K562 (cell line): ENCODE data around the gene ZC3H6. TPM values are rescaled to one million over a fixed set of nuclear protein-coding genes. Genes with fewer than 3 reads are reported as not detected.

Source experiments
- ATF3 ChIP-seq, 2 experiments: fragments of 450-650 bp in 1 of 2; sonication (generic) in 1 of 2; formaldehyde crosslinking in 1 of 2; IDR thresholded peaks in 1 of 2; conservative IDR thresholded peaks in 1 of 2; 2 replicates each; pipeline versions ENCODE4 v1.6.1 to v1.8.1; 2016 to 2023; ENCODE audit warnings: mild to moderate bottlenecking in 2 of 2, moderate library complexity in 2 of 2, inconsistent platforms in 1 of 2, missing genetic modification reagents in 1 of 2
- ATF6 ChIP-seq: sonication (generic); formaldehyde crosslinking; IDR thresholded peaks from 2 replicates; pipeline ENCODE4 v1.4.0; 2020; ENCODE audit warnings: mild to moderate bottlenecking, missing genetic modification reagents
- BCL6 ChIP-seq: fragments of 250-450 bp; sonication (Bioruptor Pico); IDR thresholded peaks from 2 replicates; pipeline ENCODE4 v1.4.0; 2020
- CBX2 ChIP-seq: fragments of 200-600 bp; sonication (generic); IDR thresholded peaks from one replicate; pipeline ENCODE4 v1.6.1; 2012; ENCODE audit warnings: mild to moderate bottlenecking, low read length, inconsistent platforms; ENCODE audit not compliant: insufficient read depth, poor library complexity, severe bottlenecking
- CHD4 ChIP-seq: fragments of 200-600 bp; sonication (generic); IDR thresholded peaks from 3 replicates; pipeline ENCODE4 v1.6.1; 2012; ENCODE audit warnings: low read depth, mild to moderate bottlenecking, mixed read lengths, low read length, inconsistent platforms; ENCODE audit not compliant: insufficient read depth, insufficient replicate concordance, poor library complexity, severe bottlenecking
- CLOCK ChIP-seq: fragments of 250-450 bp; sonication (Bioruptor Pico); IDR thresholded peaks from 2 replicates; pipeline ENCODE4 v1.4.0; 2020; ENCODE audit warnings: mild to moderate bottlenecking, moderate library complexity, borderline replicate concordance
- E2F6 ChIP-seq, 2 experiments: IDR thresholded peaks; 2 replicates each; pipeline ENCODE4 v1.6.1; 2011; ENCODE audit warnings: borderline replicate concordance in 1 of 2, control low read depth in 1 of 2, low read depth in 1 of 2, low read length in 1 of 2, mild to moderate bottlenecking in 1 of 2, mixed read lengths in 1 of 2, moderate library complexity in 1 of 2; ENCODE audit not compliant: insufficient read depth in 1 of 2, insufficient read length in 1 of 2, poor library complexity in 1 of 2, severe bottlenecking in 1 of 2; ENCODE audit errors: extremely low read depth in 1 of 2
- EHMT2 ChIP-seq: fragments of 450-650 bp; IDR thresholded peaks from 2 replicates; pipeline ENCODE4 v1.6.1; 2018; ENCODE audit warnings: antibody characterized with exemption
- GTF2F1 ChIP-seq: IDR thresholded peaks from 2 replicates; pipeline ENCODE4 v1.6.1; 2011; ENCODE audit warnings: low read depth, low read length, improper control_type of control experiment
- HMGN3 ChIP-seq: IDR thresholded peaks from 2 replicates; pipeline ENCODE4 v1.6.1; 2011; ENCODE audit warnings: borderline replicate concordance, low read depth, mild to moderate bottlenecking, mixed read lengths, low read length; ENCODE audit not compliant: insufficient read length; ENCODE audit errors: extremely low read depth
- LEF1 ChIP-seq: fragments of 450-650 bp; IDR thresholded peaks from 2 replicates; pipeline ENCODE4 v1.6.1; 2016; ENCODE audit warnings: mild to moderate bottlenecking
- PRMT5 ChIP-seq: sonication (generic); formaldehyde crosslinking; IDR thresholded peaks from 2 replicates; pipeline ENCODE4 v1.5.0; 2020; ENCODE audit warnings: missing genetic modification reagents
- PTRF ChIP-seq: fragments of 450-650 bp; IDR thresholded peaks from 2 replicates; pipeline ENCODE4 v1.6.1; 2016; ENCODE audit warnings: mild to moderate bottlenecking, missing genetic modification characterization, missing compliant biosample characterization
- RBFOX2 ChIP-seq: fragments of 200-400 bp; formaldehyde crosslinking; IDR thresholded peaks from 2 replicates; pipeline ENCODE4 v1.6.1; 2017; ENCODE audit warnings: low read depth, mild to moderate bottlenecking, low read length, moderate library complexity
- SAP30 ChIP-seq: fragments of 200-600 bp; sonication (generic); IDR thresholded peaks from 2 replicates; pipeline ENCODE4 v1.6.1; 2012; ENCODE audit warnings: borderline replicate concordance, low read depth, mild to moderate bottlenecking, moderate library complexity, low read length, control low read depth, inconsistent platforms; ENCODE audit not compliant: insufficient read depth, poor library complexity, severe bottlenecking
- SP1 ChIP-seq: sonication (generic); formaldehyde crosslinking; IDR thresholded peaks from 2 replicates; pipeline ENCODE4 v1.8.1; 2022; ENCODE audit warnings: mild to moderate bottlenecking, missing genetic modification reagents
- STAT5A ChIP-seq: IDR thresholded peaks from 2 replicates; pipeline ENCODE4 v1.6.1; 2012; ENCODE audit warnings: low read length, inconsistent platforms, borderline replicate concordance
- TAF15 ChIP-seq: fragments of 200-400 bp; formaldehyde crosslinking; IDR thresholded peaks from 2 replicates; pipeline ENCODE4 v1.6.1; 2017; ENCODE audit warnings: mild to moderate bottlenecking, low read depth, low read length, moderate library complexity
- XRCC4 ChIP-seq: IDR thresholded peaks from one replicate; pipeline ENCODE4 v1.6.1; 2011; ENCODE audit not compliant: insufficient read depth, insufficient read length; ENCODE audit errors: extremely low read depth
- XRCC5 ChIP-seq: fragments of 200-400 bp; formaldehyde crosslinking; IDR thresholded peaks from 2 replicates; pipeline ENCODE4 v1.6.1; 2017; ENCODE audit warnings: low read depth, mild to moderate bottlenecking, low read length
- ZNF133 ChIP-seq: fragments of 250-450 bp; sonication (Bioruptor Pico); IDR thresholded peaks from 2 replicates; pipeline ENCODE4 v1.4.0; 2020; ENCODE audit warnings: mild to moderate bottlenecking
- ZNF174 ChIP-seq: fragments of 250-450 bp; sonication (Bioruptor Pico); IDR thresholded peaks from 2 replicates; pipeline ENCODE4 v1.4.0; 2020; ENCODE audit warnings: mild to moderate bottlenecking
- polyA plus RNA-seq, 8 experiments: library from polyadenylated mRNA; depleted of rRNA in 4 of 8; stranded (reverse) in 5 of 8; unstranded in 3 of 8; fragments of >200 nt; fragmentation: Nextera tagmentation in 2 of 8; fragmentation: Illumina TruSeq in 1 of 8; extraction: Ambion mirVana in 2 of 8; extraction: Trizol in 1 of 8; gene quantifications; 2 replicates each; pipeline versions ENCODE4 v1.2.1 to v1.2.3, GENCODE V29; 2011 to 2014; ENCODE audit warnings: inconsistent platforms in 1 of 8, missing spikeins in 1 of 8
- total RNA-seq, 7 experiments: library from RNA; depleted of rRNA in 6 of 7; stranded (reverse); fragments of >200 nt in 6 of 7; fragmentation: Illumina TruSeq in 2 of 7; extraction: Trizol in 2 of 7; gene quantifications; 2 replicates each; pipeline versions ENCODE4 v1.2.1 to v1.2.3, GENCODE V29; 2011 to 2021; ENCODE audit warnings: low replicate concordance in 1 of 7

The ZC3H6 gene
- total and polyA plus RNA-seq, 9 of the 15 experiments (the other 6 are each of a cell fraction or from before 2014, with no cell fraction given): 0.45 to 1.9 (median 1.5) TPM

GRCh38 chr2:112272669-112273068, 2.7 kb upstream of the ZC3H6 start (continued):
- no peak for TF ChIP-seq SAP30
- no peak for TF ChIP-seq GTF2F1
- no peak for TF ChIP-seq EHMT2
- no peak for TF ChIP-seq ZNF174
- no peak for TF ChIP-seq SP1
- no peak for TF ChIP-seq HMGN3
- TF ChIP-seq CHD4: no peak
- TF ChIP-seq LEF1: peak; percentile 62; the same call in 1 of the 2 replicates
- no peak for TF ChIP-seq ATF6 (CRISPR knock-in tag)
- no peak for TF ChIP-seq CLOCK (CRISPR knock-in tag)
- no peak; the same call in 1 of the 2 replicates for TF ChIP-seq RBFOX2
- TF ChIP-seq TAF15: no peak
- TF ChIP-seq BCL6: no peak
- no peak for TF ChIP-seq STAT5A
- TF ChIP-seq ATF3 (IDR thresholded peaks at IDR 0.05): no peak
- TF ChIP-seq ATF3 (CRISPR knock-in tag; conservative IDR thresholded peaks at IDR 0.05): no peak
- no peak for TF ChIP-seq ZNF133 (CRISPR knock-in tag)
- no peak for TF ChIP-seq E2F6 (IDR thresholded peaks at IDR 0.05; ENCODE audit: borderline replicate concordance in 1 of 2, extremely low read depth in 1 of 2, insufficient read depth in 1 of 2, insufficient read length in 1 of 2, low read depth in 1 of 2, low read length in 1 of 2, poor library complexity in 1 of 2, severe bottlenecking in 1 of 2)
- TF ChIP-seq XRCC5: no peak
- TF ChIP-seq PTRF (tag): no peak
- TF ChIP-seq XRCC4: no peak
- no peak for TF ChIP-seq PRMT5 (CRISPR knock-in tag)
- no peak for TF ChIP-seq CBX2
